Activated CD8-positive, alpha-beta memory T cell treated with anti-CD3 and anti-CD28 coated beads, Interleukin-2, amount 50 U/mL, for 1 hour (primary cell): ENCODE results near the gene HCFC1.

Experiments used
- DNase-seq: peaks from one replicate; pipeline ENCODE4 v3.0.0-alpha.2; 2020; ENCODE audit errors: extremely low read depth

The HCFC1 gene

GRCh38 chrX:153971450-153972367, at the start of gene HCFC1:
HCFC1 (minus strand) TSS chrX:153971818; CDS start chrX:153970840, 978 bp downstream.
- DNase-seq, result peak; percentile 95

GRCh38 chrX:154021131-154021611, 49.6 kb upstream of the HCFC1 start:
- DNase-seq, result no peak

GRCh38 chrX:154020536-154021115, 49.0 kb upstream of the HCFC1 start:
- no peak for DNase-seq

- DNase-seq, result no peak
Measured at GRCh38 chrX:154019633-154020528, 48.3 kb upstream of the HCFC1 start, which contains the start of gene IRAK1. IRAK1 (minus strand) TSS chrX:154019902; CDS start chrX:154019812, 90 bp downstream.

GRCh38 chrX:154019061-154019621, 47.5 kb upstream of the HCFC1 start:
- no peak for DNase-seq

GRCh38 chrX:154018518-154019060, 47.0 kb upstream of the HCFC1 start:
- DNase-seq, result no peak

GRCh38 chrX:154017766-154018517, 46.3 kb upstream of the HCFC1 start:
- DNase-seq, result no peak

- DNase-seq, result no peak
Measured at GRCh38 chrX:154016366-154017076, 44.9 kb upstream of the HCFC1 start.

- DNase-seq, result no peak
Measured at GRCh38 chrX:154015581-154016264, 44.1 kb upstream of the HCFC1 start.

- DNase-seq, result no peak
Measured at GRCh38 chrX:154014429-154015380, 43.1 kb upstream of the HCFC1 start.

- DNase-seq, result no peak
Measured at GRCh38 chrX:154013614-154014360, 42.2 kb upstream of the HCFC1 start.

- DNase-seq, result no peak
Measured at GRCh38 chrX:154013001-154013421, 41.4 kb upstream of the HCFC1 start.

GRCh38 chrX:154012336-154012991, 40.8 kb upstream of the HCFC1 start:
- no peak for DNase-seq

GRCh38 chrX:154011376-154012335, 40.0 kb upstream of the HCFC1 start:
- DNase-seq, result no peak

- DNase-seq, result no peak
Measured at GRCh38 chrX:154010330-154011087, 38.9 kb upstream of the HCFC1 start.
